GM18858 (cell line): ENCODE measurements around the gene IFIT3.

Experiments
- ATAC-seq: cut with Tn5 transposase; IDR thresholded peaks from one replicate; pipeline ENCODE4 v1.9.1; 2021; ENCODE audit not compliant: unreplicated experiment

IFIT3 gene

DNA sequence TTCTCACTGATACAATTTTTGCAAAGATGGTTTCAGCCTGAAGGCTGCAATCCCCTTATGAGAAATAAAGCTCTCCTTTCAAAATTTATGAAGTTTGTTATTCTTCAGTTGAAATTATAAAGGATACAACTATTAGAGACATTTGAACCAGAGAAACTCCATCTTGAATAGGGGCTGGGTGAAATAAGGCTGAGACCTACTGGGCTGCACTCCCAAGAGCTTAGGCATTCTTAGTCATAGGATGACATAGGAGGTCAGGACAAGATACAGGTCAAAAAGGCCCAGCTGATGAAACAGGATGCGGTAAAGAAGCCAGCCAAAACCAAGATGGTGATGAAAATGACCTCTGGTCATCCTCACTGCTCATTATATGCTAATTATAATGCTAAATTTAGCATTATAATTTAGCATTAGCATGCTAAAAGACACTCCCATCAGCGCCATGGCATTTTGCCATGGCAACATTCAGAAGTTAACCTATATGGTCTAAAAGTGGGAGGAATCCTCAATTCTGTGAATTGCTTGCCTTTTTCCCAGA is 27.7 kb downstream of the IFIT3 start:
- ATAC-seq: no peak

DNA sequence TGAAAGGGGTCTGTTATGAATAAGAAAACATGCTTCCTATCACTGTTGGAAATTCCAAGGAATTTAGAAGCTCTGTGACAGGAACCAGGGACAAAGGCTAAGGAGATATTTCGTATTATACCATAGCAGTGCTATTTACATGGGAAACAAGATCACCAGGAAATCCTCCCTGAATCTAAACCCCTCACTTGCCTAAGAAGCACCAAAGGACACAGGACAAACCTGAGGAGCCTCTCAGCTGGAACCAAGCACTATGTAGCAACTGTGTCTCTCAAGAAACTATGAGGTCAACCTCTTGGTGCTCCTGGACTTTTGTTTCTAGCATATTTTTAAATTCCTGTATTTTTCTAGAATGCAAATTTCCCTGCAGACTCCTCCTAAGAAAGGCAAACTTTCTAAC is 29.3 kb downstream of the IFIT3 start:
- no peak for ATAC-seq

DNA sequence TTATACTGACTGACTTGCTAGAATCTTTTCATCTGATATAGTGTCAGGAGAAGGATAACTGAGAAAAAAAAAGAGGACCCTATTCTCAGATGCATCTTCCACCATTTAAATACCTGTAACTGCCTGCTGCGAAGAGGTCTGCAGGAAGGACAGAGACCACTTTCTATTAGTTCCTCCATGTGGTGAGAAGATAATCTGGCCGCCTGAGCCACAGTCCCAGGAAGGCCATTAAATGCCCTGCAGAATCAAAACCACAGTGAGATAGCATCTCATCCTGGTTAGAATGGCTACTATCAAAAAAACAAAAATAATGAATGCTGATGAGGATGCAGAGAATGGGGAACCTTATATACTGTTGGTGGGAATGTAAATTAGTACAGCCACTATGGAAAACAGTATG is 30.2 kb downstream of the IFIT3 start:
- no peak for ATAC-seq

DNA sequence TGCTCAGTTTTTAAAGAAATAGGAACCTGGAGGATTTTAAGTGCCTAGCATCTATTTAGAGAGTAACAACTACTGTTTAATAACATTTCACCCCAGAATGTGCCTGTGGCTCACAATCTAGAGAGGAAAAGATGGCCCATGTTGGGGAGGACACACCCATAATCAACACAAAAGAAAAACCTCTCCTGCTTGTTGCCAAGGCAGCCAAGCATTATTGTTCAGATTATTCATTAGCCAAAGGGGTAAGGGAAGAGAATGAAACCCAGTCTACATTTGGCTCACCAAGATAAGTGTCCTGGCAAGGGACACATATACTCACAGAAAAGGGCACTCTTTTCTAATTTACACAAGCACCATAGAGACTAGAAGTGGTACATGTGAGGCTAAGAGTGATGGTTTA is 32.4 kb downstream of the IFIT3 start:
- ATAC-seq: no peak

DNA sequence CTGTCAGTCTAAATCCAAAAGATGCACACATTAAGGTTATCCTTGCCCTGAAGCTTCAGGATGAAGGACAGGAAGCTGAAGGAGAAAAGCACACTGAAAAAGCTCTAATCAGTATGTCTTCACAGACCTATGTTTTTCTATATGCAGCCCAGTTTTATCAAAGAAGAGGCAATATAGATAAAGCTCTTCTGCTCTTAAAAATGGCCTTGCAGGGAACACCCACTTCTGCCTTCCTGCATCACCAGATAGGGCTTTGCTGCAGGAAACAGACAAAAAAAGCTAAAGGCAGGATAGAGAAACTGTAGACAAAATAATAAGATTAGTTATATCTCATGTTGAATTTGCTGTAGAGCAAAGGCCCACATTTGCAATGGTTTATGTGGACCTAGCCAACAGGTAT is 35.1 kb downstream of the IFIT3 start:
- no peak for ATAC-seq

DNA sequence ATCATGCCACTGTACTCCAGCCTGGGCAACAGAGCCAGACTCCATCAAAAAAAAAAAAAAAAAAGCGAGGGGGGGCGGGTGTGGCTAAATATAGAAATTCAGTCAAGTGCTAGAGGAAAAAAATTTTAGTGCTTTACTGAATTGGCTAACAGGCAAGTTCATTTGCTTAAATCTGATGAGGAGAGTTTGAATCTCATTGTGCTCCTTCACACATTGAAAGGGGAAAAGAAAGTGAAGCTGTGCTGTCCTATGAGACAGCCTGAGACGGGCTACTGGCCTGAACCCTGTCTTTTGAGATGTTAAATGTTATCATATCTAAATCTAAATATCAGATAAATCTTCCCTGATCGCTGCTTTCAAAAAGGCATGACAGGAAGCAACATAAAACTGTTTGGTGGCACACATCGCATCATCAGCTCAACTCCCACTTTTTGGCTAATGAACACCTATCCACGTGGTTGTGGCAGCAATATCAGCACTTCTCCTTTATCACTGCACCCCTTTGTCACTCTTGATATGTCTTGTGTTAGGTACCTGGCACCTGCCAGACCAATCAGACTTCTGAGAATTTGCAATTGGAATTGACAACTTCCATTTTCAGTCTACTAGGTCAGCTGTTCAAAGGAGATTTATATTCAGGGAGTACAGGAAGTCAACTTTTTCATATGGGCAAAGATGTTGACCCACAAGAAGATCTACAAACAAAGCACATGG is 36.1 kb downstream of the IFIT3 start:
- no peak for ATAC-seq

DNA sequence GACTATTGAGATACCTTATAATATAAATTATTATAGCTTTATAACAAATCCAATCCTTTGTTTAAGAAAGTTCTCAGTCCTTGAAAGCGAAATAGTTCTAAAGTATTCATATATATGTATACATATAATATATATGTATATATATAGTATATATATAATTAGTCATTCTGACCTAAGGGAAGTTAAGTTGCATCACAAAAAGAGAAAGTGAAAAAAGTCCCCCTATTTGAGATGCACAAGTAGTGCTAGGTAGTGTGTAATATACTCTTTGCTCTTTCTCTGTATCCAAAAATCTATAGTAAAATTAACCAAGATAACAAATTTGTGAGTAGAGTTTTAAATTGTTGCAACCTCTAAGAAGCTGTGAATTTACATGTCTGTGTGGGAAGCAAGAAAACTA is 36.7 kb downstream of the IFIT3 start:
- no peak for ATAC-seq

DNA sequence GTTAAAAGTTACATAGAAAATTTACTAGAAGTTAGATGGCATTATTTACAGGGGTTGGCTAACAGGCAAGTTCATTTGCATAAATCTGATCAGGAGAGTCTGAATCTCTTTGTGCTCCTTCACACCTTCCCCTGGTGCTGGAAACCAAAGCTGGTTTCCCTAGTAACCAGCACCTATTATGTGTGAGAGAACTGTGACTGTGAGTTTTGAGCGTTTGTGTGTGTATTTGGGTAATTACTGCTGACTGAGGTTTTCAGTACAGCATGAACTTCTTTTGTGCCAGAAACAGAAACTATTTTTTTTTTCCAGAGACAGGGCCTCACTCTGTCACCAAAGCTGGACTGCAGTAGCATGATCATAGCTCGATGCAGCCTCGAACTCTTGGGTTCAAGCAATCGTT is 39.7 kb downstream of the IFIT3 start:
- peak; percentile 66 for ATAC-seq

DNA sequence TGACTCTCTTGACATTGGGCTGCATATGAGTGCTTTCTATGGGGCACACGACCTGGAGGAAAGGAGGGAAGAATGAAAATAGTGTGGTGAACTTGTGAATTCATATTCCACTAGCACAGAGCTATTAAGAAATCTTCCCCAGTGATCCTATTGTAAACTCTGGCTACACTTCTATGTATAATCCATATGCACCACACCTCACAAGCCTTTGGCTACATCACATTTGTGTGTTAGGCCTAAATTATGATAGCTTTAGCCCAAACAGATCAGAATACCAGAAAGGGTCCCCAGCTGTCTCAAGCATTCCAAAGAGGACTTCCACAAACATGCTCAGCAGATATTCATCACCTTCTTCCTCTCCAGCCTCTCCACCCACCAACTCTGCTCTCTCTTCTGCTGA is 40.3 kb downstream of the IFIT3 start:
- no peak for ATAC-seq

DNA sequence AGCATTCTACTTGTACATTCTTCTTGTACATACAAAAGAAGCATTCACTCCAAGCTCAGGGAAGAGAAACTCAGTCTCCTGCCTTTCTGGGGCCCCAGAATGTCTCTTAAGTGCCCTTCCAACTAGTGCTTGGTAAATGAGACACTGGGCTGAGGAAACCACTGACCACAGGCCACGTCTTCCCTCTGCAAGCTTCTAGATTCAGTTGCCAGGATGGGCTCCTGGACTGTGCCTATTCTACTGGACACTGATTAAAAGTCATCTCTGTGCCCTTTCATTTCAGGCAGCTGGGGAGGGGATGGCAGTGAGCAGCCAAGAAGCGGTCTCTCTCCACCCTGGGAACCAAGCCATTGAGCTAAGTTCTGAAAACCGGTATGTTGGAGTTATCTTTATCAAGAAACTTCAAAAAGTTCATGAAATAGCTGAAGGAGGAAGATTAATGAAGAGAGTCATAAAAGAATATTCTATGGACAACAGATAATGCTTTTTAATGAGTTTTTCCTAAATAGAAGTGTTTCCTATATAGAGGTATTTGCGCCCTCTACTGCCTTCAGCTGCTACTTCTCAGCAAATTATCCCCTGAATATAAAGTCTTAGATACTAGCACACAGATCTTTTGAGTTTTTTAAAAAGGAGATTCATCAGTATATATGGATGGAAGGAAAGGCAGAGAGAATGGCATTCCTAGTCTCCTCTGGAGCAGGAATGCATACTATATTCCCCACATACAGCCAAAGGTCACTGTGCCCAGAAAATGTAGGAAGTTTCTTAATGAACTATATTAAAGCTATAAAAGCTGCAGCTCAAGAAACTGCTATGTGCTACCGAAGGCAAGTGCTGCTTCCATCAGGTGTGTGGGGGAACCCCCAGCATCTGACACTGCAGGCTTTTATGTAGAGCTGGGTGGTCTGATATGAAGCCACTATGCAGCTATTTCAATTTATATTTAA is 41.6 kb downstream of the IFIT3 start:
- no peak for ATAC-seq

DNA sequence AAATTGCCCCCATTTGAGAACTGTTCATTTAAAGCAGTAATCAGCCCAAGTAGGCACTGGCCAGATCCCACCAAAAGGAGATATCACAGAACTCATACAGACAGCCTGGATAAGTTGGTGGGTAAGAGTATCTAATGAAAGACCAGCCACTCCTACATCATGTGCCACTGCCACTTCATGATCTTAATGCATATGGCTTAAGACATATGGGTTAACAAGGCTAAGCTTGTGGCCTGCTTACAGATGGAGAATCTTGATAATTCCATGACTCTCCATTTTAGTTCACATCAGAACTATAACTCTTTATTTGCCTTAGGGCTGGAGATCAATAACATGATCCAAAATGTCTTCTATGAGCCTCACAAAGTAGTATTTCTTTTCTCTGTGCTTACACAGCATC is 43.3 kb downstream of the IFIT3 start:
- no peak for ATAC-seq

DNA sequence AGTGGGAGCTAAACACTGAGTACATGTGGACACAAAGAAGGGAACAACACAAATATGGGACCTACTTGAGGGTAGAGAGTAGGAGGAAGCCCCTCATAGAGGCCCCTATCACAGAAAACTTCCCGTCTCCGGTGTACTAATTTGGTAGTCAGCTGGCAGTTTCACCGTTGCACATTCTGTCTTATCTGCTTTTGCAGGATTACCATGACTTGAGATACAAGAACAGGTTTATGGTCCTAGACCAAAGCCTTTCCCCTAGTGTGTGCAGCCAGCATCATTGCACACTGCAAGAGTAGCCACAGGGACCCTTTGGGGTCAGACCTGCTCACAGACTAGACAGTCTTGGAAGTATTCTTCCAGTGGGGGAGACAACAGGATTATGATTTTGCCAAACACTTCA is 44.2 kb downstream of the IFIT3 start:
- ATAC-seq: no peak

DNA sequence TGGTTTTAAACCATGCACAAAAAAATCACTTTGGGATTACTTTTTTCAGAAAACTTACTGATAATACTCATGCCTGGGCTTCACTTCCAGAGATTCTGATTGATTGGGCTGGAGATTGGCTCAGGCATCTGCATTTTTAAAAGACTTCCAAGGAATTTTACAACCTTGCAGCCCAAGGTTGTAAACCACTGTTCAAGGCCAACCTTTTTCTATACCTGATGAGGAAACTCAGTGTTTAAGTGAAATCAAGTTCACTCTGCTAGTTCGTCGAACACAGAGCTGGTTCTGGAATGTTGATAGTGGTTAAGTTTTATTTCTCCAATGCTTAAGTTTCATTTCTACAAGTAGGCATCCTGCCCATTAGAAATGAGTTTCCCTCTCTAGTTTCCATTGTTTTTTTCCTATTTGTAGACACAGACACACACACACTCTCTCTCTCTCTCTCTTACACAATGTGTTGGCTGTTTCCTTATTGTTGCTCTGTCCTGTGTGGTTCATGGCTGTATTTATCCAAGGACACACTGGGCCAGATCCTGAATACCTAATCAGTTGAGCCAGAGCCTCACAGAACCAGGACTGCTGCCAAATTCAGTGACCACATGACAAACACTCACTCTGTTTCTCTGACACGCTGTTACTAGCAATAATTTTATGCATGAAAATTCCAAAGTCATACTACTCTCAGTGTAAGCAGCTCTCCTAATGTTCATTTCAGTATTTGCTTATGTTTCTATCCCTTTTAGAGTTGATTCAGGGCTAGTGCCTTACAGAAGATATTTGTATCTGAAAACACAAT is 46.3 kb downstream of the IFIT3 start:
- no peak for ATAC-seq

DNA sequence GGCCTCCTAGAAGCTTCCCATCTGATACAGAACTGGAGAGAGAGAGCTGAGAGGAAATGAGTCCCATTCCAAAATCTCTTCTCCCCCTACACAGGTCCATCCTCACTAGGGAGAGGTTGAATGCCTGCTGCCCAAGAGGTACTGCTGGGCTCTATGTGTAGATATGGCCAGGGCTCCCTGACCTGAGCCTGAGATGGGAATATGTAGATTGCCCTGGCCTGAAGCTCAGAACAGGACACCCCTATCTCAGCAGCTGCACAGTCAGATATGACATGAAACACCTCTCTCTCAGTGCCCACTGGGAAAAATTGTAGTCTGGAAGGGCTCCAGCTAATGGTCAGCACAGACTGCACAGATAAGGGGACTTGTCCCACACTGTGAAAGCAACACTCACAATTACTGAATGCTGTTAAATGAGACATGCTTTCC is 46.9 kb downstream of the IFIT3 start:
- no peak for ATAC-seq

DNA sequence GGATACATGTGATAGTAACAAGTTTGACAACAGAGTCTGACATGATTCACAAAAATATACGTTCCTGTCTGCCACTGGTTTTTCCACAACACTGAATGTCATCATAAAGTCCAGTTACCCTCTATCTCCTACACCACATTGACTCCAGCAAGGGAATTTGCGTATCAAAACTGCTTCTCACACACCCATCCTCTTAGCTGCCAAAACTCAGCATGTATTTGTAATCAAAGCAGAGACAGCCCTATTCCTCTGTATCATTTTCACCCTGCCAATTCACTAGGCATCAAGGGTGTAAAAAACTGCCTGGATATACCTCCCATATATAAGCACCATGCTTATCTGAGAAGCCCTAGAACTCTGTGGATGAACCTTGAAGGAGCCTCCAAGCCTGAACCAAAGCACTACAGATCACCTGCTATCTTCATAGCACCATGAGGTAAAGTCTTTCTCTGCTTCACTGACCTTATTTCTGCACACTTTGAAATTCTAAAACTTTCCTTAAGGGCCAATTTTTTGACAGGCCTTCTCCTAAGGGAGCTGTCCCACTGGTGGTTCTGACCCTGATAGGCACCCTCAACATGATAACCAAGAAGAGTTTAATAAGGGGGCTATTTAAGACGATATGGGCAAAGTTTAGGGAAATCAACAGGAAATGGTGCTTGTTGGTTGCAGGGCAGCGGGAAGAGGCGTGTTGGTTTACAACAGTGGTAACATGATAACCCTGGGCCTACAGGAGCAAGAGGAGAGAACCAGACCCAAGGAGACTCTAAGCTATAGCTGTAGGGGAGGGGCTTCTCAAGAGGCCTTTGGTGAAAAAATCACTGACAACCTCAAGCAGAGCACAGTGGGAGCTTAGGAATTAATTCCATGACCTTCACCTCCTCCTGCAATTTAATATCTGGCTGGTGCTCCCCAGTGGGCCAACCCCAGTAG is 50.2 kb downstream of the IFIT3 start, which contains the start of gene IFIT1B:
Gene IFIT1B, plus strand, starts transcription at position 352 of the 933 bp plus-strand sequence. Its CDS starts 80 bp downstream, at position 432.
- ATAC-seq: no peak

DNA sequence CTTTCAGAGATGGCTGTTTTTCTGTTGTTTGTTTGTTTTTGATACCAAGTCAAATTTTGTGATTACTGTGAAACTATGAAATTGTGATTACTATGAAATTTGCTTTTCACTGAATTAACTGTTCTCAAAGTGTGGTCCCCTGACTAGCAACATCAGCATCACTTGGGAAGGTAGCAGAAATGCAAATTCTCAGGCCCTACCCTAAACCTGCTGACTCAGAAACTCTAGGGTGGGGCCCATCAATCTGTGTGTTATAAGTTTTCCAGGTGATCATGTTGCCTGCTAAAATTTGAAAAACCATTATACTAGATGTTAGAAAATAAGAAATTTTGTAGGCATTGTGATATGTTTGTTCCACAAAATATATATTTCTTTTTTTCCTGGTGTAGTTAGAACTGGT is 51.3 kb downstream of the IFIT3 start:
- no peak for ATAC-seq

DNA sequence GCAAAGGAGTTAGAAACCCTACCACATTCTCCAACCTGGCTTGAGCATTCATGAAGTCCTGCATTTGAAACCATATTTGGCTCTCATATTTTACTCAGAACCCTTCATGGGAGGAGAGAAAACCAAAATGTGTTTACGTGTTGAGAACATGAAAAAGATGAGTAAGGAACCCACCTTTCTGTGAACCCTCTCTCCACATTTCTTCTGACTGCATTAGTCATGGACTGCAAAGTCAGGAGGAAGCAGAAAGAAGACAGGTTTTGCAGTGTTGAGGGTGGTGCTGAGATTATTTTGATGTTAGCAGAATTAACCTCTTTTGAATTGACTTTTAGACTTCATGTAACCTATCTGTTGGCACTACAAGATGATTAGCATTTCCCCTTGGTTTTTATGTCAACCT is 55.0 kb downstream of the IFIT3 start:
- ATAC-seq: no peak

DNA sequence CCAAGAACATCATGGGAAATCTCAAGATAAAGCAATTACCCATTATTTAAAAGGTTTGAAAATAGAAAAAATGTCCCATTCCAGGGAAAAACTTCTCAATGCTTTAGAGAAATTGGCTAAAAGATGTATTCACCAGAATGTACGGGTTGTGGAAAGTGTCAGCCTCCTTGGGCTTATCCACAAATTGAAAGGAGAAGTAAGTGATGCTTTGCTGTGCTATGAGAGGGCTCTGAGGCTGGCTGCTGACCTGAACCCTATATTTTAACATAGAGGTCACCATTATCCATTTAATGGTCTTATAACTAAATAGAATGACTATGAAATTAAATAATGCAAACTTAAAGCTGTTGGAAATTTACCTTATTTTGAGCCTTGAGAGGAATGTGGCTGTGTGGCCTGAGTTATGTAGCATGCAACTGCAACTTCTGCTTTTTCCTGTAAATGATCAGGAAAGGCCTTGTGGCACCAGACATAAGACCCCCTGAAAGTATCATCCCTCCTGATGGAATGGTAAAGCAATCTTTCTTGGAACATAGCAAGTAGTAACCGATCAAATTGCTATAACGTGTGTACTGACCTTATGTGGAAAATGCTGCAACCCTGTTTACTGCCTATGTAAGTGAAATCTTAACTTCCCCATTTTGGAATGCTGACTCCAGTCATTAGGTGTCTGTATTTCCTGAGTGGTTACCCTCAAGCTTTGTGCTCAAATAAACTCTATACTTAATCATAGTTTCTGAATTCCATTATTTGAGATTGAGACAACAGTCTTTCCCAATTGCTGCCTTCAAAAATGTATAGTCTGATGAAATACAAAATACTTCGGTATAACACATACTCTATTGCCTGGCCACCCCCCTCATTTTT is 56.9 kb downstream of the IFIT3 start:
- ATAC-seq: no peak

DNA sequence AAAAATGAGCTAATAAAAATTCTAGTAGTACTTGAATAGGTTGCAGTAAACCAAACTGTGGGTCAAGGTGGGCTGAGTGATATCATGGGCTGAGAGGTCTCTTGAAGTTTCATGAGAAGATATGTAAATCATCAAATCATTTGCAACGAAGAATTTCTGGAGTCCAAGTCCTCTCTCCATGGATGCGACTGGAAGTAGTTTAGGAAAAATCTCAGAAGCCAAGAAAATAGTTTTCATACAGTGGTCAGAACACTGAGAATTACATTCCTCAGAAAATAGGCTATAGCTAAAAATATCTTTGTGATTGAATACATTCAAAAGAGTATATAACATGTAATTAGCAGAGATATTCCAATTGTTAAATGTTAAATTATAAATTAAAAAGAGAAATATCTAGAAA is 61.0 kb downstream of the IFIT3 start:
- no peak for ATAC-seq
